C4-2B (cell line): Measurements from ENCODE around the gene FSTL4.
"Not testable (repeated sequence)": the region's sequence is repeated elsewhere in the genome, so short reads cannot be mapped to it uniquely, and the experiment has no call there.

Source experiments
- H3K27ac ChIP-seq: fragments of 450-650 bp; 2 replicates; pipeline ENCODE4 v1.5.1; 2017
- ZFX ChIP-seq: fragments of 450-650 bp; IDR thresholded peaks from 2 replicates; pipeline ENCODE4 v1.6.1; 2017
- TF ChIP-seq, protein P1 (sequence below): fragments of 450-650 bp; conservative IDR thresholded peaks from 2 replicates; pipeline ENCODE4 v1.5.1; 2017; ENCODE audit warnings: mild to moderate bottlenecking

The FSTL4 gene

DNA sequence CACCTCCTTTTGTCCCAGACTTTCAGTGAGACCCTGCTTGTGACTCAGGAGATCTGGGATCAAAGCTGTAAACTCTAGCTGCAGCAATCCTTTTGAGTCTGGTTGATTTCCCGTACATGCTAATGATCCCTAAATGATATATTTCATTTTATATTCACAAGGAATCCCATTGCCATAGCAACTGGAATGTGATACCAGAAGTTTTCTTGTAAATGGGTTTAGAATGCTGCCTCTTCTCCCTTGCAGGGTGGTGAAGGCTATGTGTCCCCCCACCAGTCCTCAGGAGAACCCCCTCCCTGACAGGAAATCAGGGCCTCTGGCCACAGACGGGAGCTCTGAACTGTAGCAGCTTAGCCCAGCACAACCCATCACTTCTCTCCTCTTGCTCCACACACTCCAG lies 215.0 kb downstream of the FSTL4 start:
- TF ChIP-seq, protein P1, sequence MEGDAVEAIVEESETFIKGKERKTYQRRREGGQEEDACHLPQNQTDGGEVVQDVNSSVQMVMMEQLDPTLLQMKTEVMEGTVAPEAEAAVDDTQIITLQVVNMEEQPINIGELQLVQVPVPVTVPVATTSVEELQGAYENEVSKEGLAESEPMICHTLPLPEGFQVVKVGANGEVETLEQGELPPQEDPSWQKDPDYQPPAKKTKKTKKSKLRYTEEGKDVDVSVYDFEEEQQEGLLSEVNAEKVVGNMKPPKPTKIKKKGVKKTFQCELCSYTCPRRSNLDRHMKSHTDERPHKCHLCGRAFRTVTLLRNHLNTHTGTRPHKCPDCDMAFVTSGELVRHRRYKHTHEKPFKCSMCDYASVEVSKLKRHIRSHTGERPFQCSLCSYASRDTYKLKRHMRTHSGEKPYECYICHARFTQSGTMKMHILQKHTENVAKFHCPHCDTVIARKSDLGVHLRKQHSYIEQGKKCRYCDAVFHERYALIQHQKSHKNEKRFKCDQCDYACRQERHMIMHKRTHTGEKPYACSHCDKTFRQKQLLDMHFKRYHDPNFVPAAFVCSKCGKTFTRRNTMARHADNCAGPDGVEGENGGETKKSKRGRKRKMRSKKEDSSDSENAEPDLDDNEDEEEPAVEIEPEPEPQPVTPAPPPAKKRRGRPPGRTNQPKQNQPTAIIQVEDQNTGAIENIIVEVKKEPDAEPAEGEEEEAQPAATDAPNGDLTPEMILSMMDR, result no peak
- no peak for TF ChIP-seq ZFX
- no peak overlapping the region for H3K27ac ChIP-seq

DNA sequence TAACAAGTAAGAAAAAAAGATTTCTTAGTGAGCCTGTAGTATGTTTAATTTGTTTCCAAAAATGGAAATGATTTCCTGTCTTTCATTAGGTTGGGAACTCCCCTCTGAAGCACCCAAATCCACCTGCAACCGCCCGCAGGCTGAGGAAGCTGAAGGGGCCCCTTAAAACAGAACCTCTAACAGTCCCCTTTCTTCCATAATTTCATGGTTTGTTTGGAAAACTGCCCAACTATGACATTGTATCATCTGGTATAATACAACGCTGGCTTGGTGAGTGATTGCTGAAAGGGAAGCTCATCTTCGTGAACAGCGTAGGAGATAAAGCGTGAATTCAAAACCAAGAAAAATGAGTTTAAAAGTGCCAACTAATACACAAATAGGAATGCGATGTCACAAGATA lies 215.5 kb downstream of the FSTL4 start:
- no peak overlapping the region for H3K27ac ChIP-seq
- TF ChIP-seq ZFX, result no peak
- TF ChIP-seq, protein P1, result no peak

DNA sequence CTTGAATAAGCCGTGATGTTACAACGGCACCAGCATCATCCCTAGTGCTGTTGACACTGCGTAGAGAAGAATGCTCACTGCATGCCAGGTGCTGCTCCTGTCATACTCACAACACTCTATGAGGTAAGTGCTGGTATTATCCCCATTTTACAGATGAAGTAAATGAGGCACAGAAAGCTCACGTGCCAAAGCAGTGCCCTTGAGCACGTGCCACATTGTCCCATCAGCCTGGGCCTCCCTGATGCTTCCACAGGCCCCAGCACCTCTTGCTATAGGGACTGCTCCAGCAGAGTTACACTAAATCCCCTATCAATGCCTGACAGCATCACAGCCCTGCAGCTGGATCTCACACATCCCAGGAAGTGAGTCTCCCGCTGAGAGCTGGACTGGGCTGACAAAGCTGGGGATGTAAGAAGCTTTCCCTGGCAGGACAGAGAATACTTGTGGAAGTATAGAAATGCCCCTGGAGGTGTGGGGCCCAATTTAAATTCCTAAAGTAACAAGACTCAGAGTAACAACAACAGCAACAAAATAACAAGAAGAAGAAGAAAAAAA lies 216.1 kb downstream of the FSTL4 start:
- TF ChIP-seq ZFX, result no peak
- TF ChIP-seq, protein P1, result no peak
- no peak overlapping the region for H3K27ac ChIP-seq

DNA sequence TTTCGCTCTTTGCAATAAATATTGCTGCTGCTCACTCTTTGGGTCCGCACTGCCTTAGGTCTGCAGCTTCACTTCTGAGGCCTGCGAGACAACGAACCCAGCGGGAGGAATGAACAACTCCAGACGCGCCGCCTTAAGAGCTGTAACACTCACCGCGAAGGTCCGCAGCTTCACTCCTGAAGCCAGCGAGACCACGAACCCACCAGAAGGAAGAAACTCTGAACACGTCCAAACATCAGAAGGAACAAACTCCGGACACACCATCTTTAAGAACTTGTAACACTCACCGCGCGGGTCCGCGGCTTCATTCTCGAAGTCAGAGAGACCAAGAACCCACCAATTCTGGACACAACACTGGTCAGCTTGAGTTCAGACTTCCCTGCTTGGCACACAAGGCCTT lies 217.1 kb downstream of the FSTL4 start:
- not testable (repeated sequence) for H3K27ac ChIP-seq

DNA sequence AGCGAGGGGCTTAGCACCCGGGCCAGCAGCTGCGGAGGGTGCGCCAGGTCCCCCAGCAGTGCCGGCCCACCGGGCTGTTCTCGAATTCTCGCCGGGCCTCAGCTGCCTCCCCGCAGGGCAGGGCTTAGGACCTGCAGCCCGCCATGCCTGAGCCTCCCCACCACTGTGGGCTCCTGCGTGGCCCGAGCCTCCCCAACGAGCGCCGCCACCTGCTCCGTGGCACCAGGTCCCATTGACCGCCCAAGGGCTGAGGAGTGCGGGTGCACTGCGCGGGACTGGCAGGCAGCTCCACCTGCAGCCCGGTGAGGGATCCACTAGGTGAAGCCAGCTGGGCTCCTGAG lies 217.9 kb downstream of the FSTL4 start:
- H3K27ac ChIP-seq, result not testable (repeated sequence)

DNA sequence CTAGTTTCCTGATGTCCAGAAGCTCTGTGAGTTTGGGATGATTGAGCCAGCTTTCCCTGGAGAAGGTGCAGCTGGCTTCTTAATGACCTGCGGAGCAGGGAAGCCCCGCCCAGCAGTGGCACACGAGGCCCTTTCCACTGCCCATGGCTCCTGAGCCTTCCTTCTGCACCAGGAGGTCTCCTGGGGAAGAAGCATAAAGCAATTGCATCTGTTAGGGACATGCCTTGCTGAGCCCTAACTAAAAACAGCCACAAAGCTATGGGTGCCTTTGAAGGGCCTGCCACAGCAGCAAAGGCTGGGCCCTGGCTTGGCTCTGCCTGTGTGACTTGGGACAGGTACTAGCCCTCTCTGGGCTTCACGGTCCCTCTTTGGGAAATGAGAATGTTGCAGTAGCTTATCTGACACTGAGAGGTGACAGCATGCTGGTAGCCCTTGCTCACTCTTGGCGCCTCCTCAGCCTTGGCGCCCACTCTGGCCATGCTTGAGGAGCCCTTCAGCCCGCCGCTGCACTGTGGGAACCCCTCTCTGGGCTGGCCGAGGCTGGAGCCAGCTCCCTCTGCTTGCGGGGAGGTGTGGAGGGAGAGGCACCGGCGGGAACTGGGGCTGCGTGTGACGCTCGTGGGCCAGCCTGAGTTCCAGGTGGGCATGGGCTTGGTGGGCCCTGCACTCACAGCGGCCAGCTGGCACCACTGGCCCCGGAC lies 218.4 kb downstream of the FSTL4 start:
- TF ChIP-seq, protein P1, result no peak
- TF ChIP-seq ZFX, result no peak
- no peak overlapping the region for H3K27ac ChIP-seq

DNA sequence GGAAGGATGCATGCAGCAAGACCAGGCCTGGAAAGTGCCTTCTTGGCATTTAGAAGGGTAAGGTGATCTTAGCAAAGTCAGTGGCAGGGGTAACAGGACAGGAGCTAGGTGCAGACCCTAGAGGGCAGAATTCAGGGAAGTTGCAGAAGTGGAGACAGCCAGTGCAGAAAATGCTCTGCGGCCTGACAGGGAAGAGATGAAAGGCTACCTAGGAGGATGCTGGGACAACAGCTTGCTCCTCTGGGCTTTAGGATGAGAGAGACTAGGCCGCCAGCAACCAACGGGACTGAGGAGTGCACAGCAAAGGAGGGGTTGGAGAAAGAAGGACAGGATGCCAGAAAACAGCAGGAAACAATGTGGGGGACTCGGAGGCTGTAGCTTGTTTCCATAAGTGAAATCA lies 219.9 kb downstream of the FSTL4 start:
- H3K27ac ChIP-seq, result no peak overlapping the region
- TF ChIP-seq ZFX, result no peak
- TF ChIP-seq, protein P1, result no peak

DNA sequence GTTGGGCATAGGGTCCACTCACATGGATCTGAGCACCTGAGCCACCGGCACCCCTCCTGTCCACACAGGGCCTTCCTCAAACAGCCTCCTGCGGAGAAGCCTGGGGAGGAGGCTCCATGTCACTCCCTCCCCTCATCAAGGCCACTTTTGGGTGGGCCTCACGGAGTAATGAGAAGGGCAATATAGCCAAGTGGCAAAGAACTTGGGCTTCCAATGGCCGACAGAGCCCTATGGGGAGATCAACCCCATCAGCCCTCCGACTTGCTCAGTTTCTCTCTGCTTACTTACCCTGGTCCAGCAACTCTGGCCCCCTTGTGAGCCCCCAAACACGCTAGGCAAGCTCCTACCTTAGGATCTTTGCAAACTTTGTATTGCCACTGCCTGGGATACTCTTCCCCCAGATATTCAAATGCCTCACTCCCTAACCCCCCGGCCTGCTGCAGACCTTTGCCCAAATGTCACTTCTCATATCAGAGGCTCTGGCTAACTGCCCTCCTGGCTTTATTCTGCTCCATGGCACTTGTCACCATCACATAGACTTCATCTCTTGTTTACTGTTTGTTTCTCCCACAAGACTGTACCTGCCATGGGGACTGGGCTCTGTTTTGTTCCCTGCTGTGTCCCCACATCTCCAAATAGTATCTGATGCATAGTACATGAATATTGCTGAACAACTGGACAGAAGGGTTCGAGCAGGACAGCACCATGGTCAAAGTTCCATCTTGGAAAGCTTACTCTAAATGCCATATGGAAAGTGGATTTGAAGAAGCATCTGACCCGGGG lies 220.8 kb downstream of the FSTL4 start:
- TF ChIP-seq, protein P1, result no peak
- no peak for TF ChIP-seq ZFX
- H3K27ac ChIP-seq, result no peak overlapping the region
